ENCODE results near the gene PDE6B. TPM values are rescaled to one million over a fixed set of nuclear protein-coding genes. Genes with fewer than 3 reads are reported as not detected.
"Not testable (repeated sequence)": the region's sequence is repeated elsewhere in the genome, so short reads cannot be mapped to it uniquely, and the experiment has no call there.

The PDE6B gene
- polyA plus RNA-seq, 1 donor: 27.1 TPM

GRCh38 chr4:642366-642765 lies 17.0 kb downstream of the PDE6B start:
- WGBS (ENCODE audit: insufficient coverage, low lambda C conversion rate): 80% methylated on average over 1 of the region's 6 CpGs
- not testable (repeated sequence) for H3K9me3 ChIP-seq (ENCODE audit: control insufficient read depth, low read depth, low read length); H3K4me3 ChIP-seq (ENCODE audit: low read length)

DNA sequence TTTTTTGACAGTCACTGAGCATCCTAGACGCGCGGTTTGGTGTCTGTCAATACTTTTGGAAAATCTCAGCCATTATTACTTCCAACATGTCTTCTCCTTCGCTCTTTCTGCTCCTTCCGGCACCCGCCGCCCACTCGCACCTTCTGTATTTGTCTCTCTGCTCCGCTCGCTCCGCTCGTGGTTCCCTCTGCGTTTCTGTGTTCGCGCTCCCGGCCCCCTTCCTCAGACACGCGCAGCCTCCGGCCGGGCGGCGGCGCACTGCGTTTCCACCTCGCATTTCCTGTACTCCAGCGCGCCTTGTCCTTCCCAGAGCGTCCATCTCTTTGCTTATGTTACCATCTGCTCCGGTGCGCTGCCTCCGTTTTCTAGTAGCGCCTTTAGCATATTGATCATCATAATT lies 21.1 kb downstream of the PDE6B start:
- Histone ChIP-seq H3K27me3 (ENCODE audit: control insufficient read depth, insufficient read depth, low read length) (peaks cover 39% of the 10 kb centered on the region), H3K27ac (ENCODE audit: low read length) (no peak overlapping the region), H3K4me1 (ENCODE audit: control insufficient read depth, insufficient read depth, low read length) (no peaks in the 10 kb centered on the region), H3K9me3 (ENCODE audit: control insufficient read depth, low read depth, low read length) (peaks cover 6% of the 10 kb centered on the region), H3K36me3 (ENCODE audit: control insufficient read depth, insufficient read depth, low read length) (no peaks in the 10 kb centered on the region), H3K4me3 (ENCODE audit: low read length) (no peak overlapping the region)
- DNase-seq: no peak
- 73% methylated on average over 15 of the region's 32 CpGs for WGBS (ENCODE audit: insufficient coverage, low lambda C conversion rate)

More at GRCh38 chr4:642366-642765, 17.0 kb downstream of the PDE6B start:
- H3K4me1 ChIP-seq (ENCODE audit: control insufficient read depth, insufficient read depth, low read length); H3K27me3 ChIP-seq (ENCODE audit: control insufficient read depth, insufficient read depth, low read length); H3K36me3 ChIP-seq (ENCODE audit: control insufficient read depth, insufficient read depth, low read length); H3K27ac ChIP-seq (ENCODE audit: low read length); DNase-seq: not testable (repeated sequence)

GRCh38 chr4:647481-647880 lies 22.1 kb downstream of the PDE6B start:
- Histone ChIP-seq H3K4me1 (ENCODE audit: control insufficient read depth, insufficient read depth, low read length) (no peaks in the 10 kb centered on the region), H3K4me3 (ENCODE audit: low read length) (no peak overlapping the region), H3K27me3 (ENCODE audit: control insufficient read depth, insufficient read depth, low read length) (peaks cover 47% of the 10 kb centered on the region), H3K27ac (ENCODE audit: low read length) (no peak overlapping the region), H3K9me3 (ENCODE audit: control insufficient read depth, low read depth, low read length) (peaks cover 9% of the 10 kb centered on the region), H3K36me3 (ENCODE audit: control insufficient read depth, insufficient read depth, low read length) (no peaks in the 10 kb centered on the region)
- no peak for DNase-seq
- no CpG with 5 or more reads among the region's 13 CpGs for WGBS (ENCODE audit: insufficient coverage, low lambda C conversion rate)

DNA sequence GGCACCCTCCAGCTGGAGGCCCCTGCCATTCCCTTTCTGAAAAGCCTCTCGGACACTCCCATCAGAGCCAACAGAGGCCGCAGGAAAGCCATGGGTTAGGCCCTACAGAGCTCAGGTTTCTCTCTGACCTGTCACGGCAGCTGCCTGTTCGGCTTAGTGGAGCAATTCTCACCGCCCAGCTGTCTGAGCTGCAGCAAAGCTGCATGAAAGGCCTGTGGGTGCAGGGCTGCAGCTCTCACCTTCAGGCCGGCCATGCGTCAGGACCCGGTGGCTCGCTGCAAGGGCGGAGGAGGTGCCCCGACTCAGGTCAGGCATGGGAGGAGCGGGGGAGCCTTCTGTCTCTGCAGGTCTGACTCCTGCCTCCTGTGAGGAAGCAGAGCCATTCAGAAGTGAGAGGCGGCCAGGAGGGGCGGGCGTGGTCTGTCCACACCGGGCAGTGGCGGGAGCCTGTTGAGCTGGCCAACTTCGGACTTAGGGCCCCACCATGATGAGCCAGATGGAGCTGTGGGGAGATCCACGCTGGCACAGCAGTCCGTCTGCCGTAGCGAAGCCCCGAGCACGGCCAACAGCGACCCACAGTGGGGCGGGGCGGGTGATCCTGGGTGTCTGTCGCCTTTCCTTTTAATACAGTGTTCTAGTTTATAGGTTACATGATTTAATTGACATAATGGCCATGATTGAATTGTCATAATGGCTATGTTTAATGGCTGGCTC lies 23.4 kb downstream of the PDE6B start:
- peaks cover 9% of the 10 kb centered on the region for H3K9me3 ChIP-seq (ENCODE audit: control insufficient read depth, low read depth, low read length)
- H3K27me3 ChIP-seq (ENCODE audit: control insufficient read depth, insufficient read depth, low read length): peaks cover 56% of the 10 kb centered on the region
- H3K27ac ChIP-seq (ENCODE audit: low read length): no peak overlapping the region
- H3K4me3 ChIP-seq (ENCODE audit: low read length): no peak overlapping the region
- no peak for DNase-seq
- no CpG with 5 or more reads among the region's 28 CpGs for WGBS (ENCODE audit: insufficient coverage, low lambda C conversion rate)
- H3K4me1 ChIP-seq (ENCODE audit: control insufficient read depth, insufficient read depth, low read length): no peaks in the 10 kb centered on the region
- H3K36me3 ChIP-seq (ENCODE audit: control insufficient read depth, insufficient read depth, low read length): no peaks in the 10 kb centered on the region

DNA sequence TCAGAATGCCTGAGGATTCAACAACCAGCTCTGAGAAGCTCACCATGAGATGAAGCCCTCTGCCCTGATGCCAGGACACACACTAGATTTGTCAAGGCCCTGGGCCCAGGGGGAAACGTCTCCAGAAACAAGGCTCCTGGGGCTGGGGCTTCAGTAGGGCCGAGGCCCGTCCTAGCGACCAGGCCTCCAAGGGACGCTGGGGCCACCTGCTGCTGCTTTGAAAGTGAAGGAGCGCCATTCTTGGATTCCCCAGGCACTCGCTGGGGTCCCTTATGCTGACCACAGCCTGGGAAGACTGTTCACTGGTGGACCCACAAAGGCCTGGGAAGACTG lies 23.9 kb downstream of the PDE6B start:
- H3K27me3 ChIP-seq (ENCODE audit: control insufficient read depth, insufficient read depth, low read length): peaks cover 56% of the 10 kb centered on the region

DNA sequence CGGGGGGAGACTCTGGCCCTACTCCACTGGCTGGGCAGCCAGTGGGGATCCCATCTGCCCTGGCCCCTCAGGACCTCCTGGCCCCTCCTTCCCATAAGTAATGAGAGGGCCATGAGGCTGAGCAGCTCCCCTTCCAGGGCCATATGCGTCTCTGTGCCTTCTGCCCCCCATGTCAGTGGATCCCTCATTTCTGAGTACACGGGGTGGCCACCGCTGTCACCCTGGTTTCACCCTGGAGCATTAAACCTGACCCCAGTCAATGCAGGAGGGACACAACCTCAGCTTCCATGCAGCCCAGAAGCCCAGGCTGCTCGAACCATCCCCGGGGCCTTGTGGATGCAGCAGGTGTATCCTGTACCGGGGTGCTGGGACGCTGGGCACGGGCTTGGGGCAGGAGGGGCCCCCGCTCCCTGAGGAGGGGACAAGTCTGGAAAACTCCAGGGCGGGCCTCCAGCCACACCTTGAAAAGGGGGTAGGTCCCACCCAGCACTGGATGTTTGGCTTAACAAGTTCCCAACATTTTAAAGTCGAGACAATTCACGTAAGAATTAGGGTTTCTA lies 24.5 kb downstream of the PDE6B start:
- Histone ChIP-seq H3K27ac (ENCODE audit: low read length) (no peak overlapping the region), H3K36me3 (ENCODE audit: control insufficient read depth, insufficient read depth, low read length) (no peaks in the 10 kb centered on the region), H3K9me3 (ENCODE audit: control insufficient read depth, low read depth, low read length) (peaks cover 9% of the 10 kb centered on the region), H3K27me3 (ENCODE audit: control insufficient read depth, insufficient read depth, low read length) (peaks cover 57% of the 10 kb centered on the region), H3K4me3 (ENCODE audit: low read length) (no peak overlapping the region), H3K4me1 (ENCODE audit: control insufficient read depth, insufficient read depth, low read length) (no peaks in the 10 kb centered on the region)
- WGBS (ENCODE audit: insufficient coverage, low lambda C conversion rate): no CpG with 5 or more reads among the region's 13 CpGs
- no peak for DNase-seq

More for the DNA sequence above, 23.9 kb downstream of the PDE6B start:
- no peak for DNase-seq
- Histone ChIP-seq H3K36me3 (ENCODE audit: control insufficient read depth, insufficient read depth, low read length) (no peaks in the 10 kb centered on the region), H3K9me3 (ENCODE audit: control insufficient read depth, low read depth, low read length) (peaks cover 9% of the 10 kb centered on the region), H3K27ac (ENCODE audit: low read length) (no peak overlapping the region), H3K4me1 (ENCODE audit: control insufficient read depth, insufficient read depth, low read length) (no peaks in the 10 kb centered on the region), H3K4me3 (ENCODE audit: low read length) (no peak overlapping the region)
- no CpG with 5 or more reads among the region's 7 CpGs for WGBS (ENCODE audit: insufficient coverage, low lambda C conversion rate)

DNA sequence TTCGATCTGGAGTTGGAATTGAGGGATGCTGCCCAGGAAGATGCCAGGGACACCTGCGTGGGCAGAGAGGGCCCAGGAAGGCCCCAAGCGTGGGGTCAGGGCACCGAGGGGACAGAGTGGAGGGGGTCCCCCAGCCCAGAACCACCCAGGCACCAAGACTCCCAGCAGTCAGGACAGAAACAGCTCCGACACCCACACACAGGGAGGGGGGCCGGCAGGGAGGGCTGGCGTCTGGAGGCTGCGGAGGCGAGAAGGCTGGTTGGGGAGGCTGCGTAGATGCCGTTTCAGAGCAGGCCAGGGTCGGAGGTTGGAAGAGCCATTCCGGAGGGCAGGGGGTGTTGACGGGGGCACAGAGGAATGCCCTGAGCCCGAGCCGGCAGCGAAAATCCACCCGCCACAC lies 25.1 kb downstream of the PDE6B start:
- 90% methylated on average over 2 of the region's 18 CpGs for WGBS (ENCODE audit: insufficient coverage, low lambda C conversion rate)
- no peaks in the 10 kb centered on the region for H3K36me3 ChIP-seq (ENCODE audit: control insufficient read depth, insufficient read depth, low read length)
- DNase-seq: no peak
- H3K9me3 ChIP-seq (ENCODE audit: control insufficient read depth, low read depth, low read length): peaks cover 9% of the 10 kb centered on the region
- H3K4me1 ChIP-seq (ENCODE audit: control insufficient read depth, insufficient read depth, low read length): no peaks in the 10 kb centered on the region
- H3K27me3 ChIP-seq (ENCODE audit: control insufficient read depth, insufficient read depth, low read length): peaks cover 61% of the 10 kb centered on the region
- H3K27ac ChIP-seq (ENCODE audit: low read length): no peak overlapping the region
- no peak overlapping the region for H3K4me3 ChIP-seq (ENCODE audit: low read length)

- no peak overlapping the region for H3K27ac ChIP-seq (ENCODE audit: low read length)
- WGBS (ENCODE audit: insufficient coverage, low lambda C conversion rate): no CpG with 5 or more reads among the region's 49 CpGs
- peaks cover 66% of the 10 kb centered on the region for H3K27me3 ChIP-seq (ENCODE audit: control insufficient read depth, insufficient read depth, low read length)
Observed at GRCh38 chr4:650951-651883, 25.8 kb downstream of the PDE6B start.

GRCh38 chr4:651884-652642 lies 26.7 kb downstream of the PDE6B start:
- H3K27me3 ChIP-seq (ENCODE audit: control insufficient read depth, insufficient read depth, low read length): peaks cover 64% of the 10 kb centered on the region
- peaks cover 8% of the 10 kb centered on the region for H3K9me3 ChIP-seq (ENCODE audit: control insufficient read depth, low read depth, low read length)
- 51% methylated on average over 4 of the region's 24 CpGs for WGBS (ENCODE audit: insufficient coverage, low lambda C conversion rate)
- H3K27ac ChIP-seq (ENCODE audit: low read length): no peak overlapping the region
- no peak for DNase-seq
- no peak overlapping the region for H3K4me3 ChIP-seq (ENCODE audit: low read length)
- no peaks in the 10 kb centered on the region for H3K36me3 ChIP-seq (ENCODE audit: control insufficient read depth, insufficient read depth, low read length)
- H3K4me1 ChIP-seq (ENCODE audit: control insufficient read depth, insufficient read depth, low read length): no peaks in the 10 kb centered on the region

More at GRCh38 chr4:650951-651883, 25.8 kb downstream of the PDE6B start:
- Histone ChIP-seq H3K4me1 (ENCODE audit: control insufficient read depth, insufficient read depth, low read length) (no peaks in the 10 kb centered on the region), H3K9me3 (ENCODE audit: control insufficient read depth, low read depth, low read length) (peaks cover 9% of the 10 kb centered on the region), H3K4me3 (ENCODE audit: low read length) (no peak overlapping the region), H3K36me3 (ENCODE audit: control insufficient read depth, insufficient read depth, low read length) (no peaks in the 10 kb centered on the region)
- no peak for DNase-seq
